Measurements from ENCODE around the gene SH3PXD2A. TPM values are rescaled to one million over a fixed set of nuclear protein-coding genes. Genes with fewer than 3 reads are reported as not detected.

The SH3PXD2A gene
- total RNA-seq, 2 experiments from 2014 or later: 6.9 to 7.0 TPM

DNA sequence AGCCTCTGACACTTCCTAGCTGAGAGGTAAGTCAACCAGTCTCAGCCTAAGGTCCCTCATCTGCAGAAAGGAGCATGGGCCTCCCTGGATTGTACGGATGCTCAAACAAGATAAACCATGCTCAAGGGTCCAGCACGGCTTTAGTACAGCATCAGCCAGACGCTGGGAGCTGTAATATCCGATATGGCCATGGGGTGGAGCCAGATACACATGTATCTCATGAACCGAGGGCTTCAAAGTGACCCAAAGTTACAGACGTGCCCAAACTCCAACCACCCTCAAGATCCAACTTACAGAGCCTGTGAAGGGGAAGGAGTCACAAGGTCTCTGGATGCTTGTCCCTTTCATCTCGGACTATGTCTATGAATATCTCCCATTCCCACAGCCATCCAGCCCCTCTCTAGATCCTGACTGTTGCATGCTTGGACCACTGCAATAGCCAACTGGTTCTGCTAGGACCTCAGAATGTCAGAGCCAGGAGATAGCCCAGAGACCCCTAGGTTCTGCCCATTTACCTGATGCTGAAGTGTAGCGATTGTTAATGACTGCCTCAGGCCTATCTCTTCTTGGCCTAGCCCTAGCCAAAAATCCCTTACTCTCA, 142.4 kb downstream of the SH3PXD2A start:
- Histone ChIP-seq H3K27ac (ENCODE audit: low read depth in 1 of 2, low read length in 2 of 2) (no peak overlapping the region), H3K9me3 (ENCODE audit: control insufficient read depth in 1 of 2, insufficient read depth in 1 of 2, low read length in 2 of 2) (no peaks in the 10 kb centered on the region), H3K4me1 (ENCODE audit: insufficient read depth, low read length) (peaks cover 7% of the 10 kb centered on the region), H3K4me3 (ENCODE audit: low read length) (no peak overlapping the region), H3K27me3 (ENCODE audit: control insufficient read depth in 1 of 2, insufficient read depth in 2 of 2, low read length in 2 of 2) (no peaks in the 10 kb centered on the region), H3K36me3 (ENCODE audit: insufficient read depth, low read length) (no peaks in the 10 kb centered on the region)
- Mint-ChIP-seq H3K27me3 (no peaks in the 10 kb centered on the region), H3K9me3 (no peaks in the 10 kb centered on the region), H3K4me3 (no peak overlapping the region), H3K4me1 (ENCODE audit: low read depth) (no peaks in the 10 kb centered on the region), H3K36me3 (ENCODE audit: low read depth) (no peaks in the 10 kb centered on the region), H3K27ac (no peak overlapping the region)
- DNase-seq (peak; percentile 68 to 87 (median 79)), ATAC-seq (ENCODE audit: poor library complexity) (peak; percentile 94)
- TF ChIP-seq, protein P1, sequence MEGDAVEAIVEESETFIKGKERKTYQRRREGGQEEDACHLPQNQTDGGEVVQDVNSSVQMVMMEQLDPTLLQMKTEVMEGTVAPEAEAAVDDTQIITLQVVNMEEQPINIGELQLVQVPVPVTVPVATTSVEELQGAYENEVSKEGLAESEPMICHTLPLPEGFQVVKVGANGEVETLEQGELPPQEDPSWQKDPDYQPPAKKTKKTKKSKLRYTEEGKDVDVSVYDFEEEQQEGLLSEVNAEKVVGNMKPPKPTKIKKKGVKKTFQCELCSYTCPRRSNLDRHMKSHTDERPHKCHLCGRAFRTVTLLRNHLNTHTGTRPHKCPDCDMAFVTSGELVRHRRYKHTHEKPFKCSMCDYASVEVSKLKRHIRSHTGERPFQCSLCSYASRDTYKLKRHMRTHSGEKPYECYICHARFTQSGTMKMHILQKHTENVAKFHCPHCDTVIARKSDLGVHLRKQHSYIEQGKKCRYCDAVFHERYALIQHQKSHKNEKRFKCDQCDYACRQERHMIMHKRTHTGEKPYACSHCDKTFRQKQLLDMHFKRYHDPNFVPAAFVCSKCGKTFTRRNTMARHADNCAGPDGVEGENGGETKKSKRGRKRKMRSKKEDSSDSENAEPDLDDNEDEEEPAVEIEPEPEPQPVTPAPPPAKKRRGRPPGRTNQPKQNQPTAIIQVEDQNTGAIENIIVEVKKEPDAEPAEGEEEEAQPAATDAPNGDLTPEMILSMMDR (IDR thresholded peaks at IDR 0.05): peak; percentile 88
- ChIA-PET POLR2A (interaction anchor here (0.7 to 1.1 kb wide), 3 partner anchors 52 to 410 kb away, joined by 3 read pairs; no protein-coding TSS in a partner anchor), CTCF (interaction anchor here (0.6 to 2.3 kb wide), 14 partner anchors 9 to 175 kb away, joined by 3 to 10 read pairs (median 6); no protein-coding TSS in a partner anchor)
- intact Hi-C loops (cut with DNase I, micrococcal nuclease): loop anchor here (1.0 to 5.0 kb wide), 3 partner anchors 146 to 494 kb away; no protein-coding TSS in a partner anchor

- Histone ChIP-seq H3K4me1 (ENCODE audit: insufficient read depth, low read length) (peaks cover 7% of the 10 kb centered on the region), H3K36me3 (ENCODE audit: insufficient read depth, low read length) (no peaks in the 10 kb centered on the region), H3K27ac (ENCODE audit: low read depth in 1 of 2, low read length in 2 of 2) (no peak overlapping the region), H3K4me3 (ENCODE audit: low read length) (no peak overlapping the region), H3K27me3 (ENCODE audit: control insufficient read depth in 1 of 2, insufficient read depth in 2 of 2, low read length in 2 of 2) (no peaks in the 10 kb centered on the region), H3K9me3 (ENCODE audit: control insufficient read depth in 1 of 2, insufficient read depth in 1 of 2, low read length in 2 of 2) (no peaks in the 10 kb centered on the region)
- ATAC-seq (ENCODE audit: poor library complexity): no peak
- TF ChIP-seq, protein P1 (IDR thresholded peaks at IDR 0.05): no peak
- no peaks in the 10 kb centered on the region for H3K9me3 Mint-ChIP-seq
- ChIA-PET CTCF (interaction anchor here (0.9 to 2.3 kb wide), 7 partner anchors 16 to 176 kb away, joined by 4 to 10 read pairs (median 9); no protein-coding TSS in a partner anchor), POLR2A (interaction anchor here (0.7 to 1.1 kb wide), 2 partner anchors 53 to 411 kb away, joined by 3 read pairs; no protein-coding TSS in a partner anchor)
- H3K4me3 Mint-ChIP-seq: no peak overlapping the region
- no peaks in the 10 kb centered on the region for H3K4me1 Mint-ChIP-seq (ENCODE audit: low read depth)
- no peaks in the 10 kb centered on the region for H3K36me3 Mint-ChIP-seq (ENCODE audit: low read depth)
- no peak overlapping the region for H3K27ac Mint-ChIP-seq
- intact Hi-C loops (cut with DNase I, micrococcal nuclease): loop anchor here in 1 of 2 experiments (5.0 kb wide), 1 partner anchor 495 kb away; no protein-coding TSS in a partner anchor
- no peaks in the 10 kb centered on the region for H3K27me3 Mint-ChIP-seq
- no peak for DNase-seq
These were observed 143.2 kb downstream of the SH3PXD2A start for GRCh38 chr10:103712146-103712545.

DNA sequence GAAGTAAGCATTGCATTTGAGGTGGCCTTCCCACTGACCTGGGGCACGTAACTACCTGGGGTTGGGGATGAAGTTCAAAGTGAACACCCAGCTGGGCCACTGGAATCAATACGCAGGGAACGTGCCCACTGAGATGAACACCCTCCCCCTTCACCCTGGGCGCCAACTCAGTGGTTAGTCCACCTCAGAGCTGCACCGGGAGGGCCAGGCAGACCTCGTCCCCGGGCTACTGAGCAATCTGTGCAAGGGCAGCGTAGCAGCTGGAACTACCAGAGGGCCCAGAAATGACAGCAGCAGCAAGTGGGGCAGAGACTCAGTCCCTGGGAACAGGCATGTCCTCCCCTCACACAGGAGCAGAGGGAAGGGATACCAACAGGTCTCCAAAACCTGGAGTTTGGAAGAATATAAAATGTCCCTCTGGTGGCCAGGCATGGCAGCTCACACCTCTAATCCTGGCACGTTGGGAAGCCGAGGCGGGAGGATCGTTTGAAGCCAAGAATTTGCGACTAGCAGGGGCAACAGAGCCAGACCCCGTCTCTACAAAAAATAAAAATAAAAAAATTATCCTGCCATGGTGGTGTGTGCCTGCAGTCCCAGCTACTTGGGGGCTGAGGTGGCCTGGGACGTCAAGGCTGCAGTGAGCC, 143.9 kb downstream of the SH3PXD2A start:
- Mint-ChIP-seq H3K27me3 (no peaks in the 10 kb centered on the region), H3K9me3 (no peaks in the 10 kb centered on the region), H3K4me3 (no peak overlapping the region), H3K36me3 (ENCODE audit: low read depth) (no peaks in the 10 kb centered on the region), H3K27ac (no peak overlapping the region), H3K4me1 (ENCODE audit: low read depth) (no peaks in the 10 kb centered on the region)
- intact Hi-C loops (cut with DNase I, micrococcal nuclease): loop anchor here in 1 of 2 experiments (5.0 kb wide), 1 partner anchor 496 kb away; no protein-coding TSS in a partner anchor
- Histone ChIP-seq H3K9me3 (ENCODE audit: control insufficient read depth in 1 of 2, insufficient read depth in 1 of 2, low read length in 2 of 2) (no peaks in the 10 kb centered on the region), H3K4me3 (ENCODE audit: low read length) (no peak overlapping the region), H3K27ac (ENCODE audit: low read depth in 1 of 2, low read length in 2 of 2) (no peak overlapping the region), H3K27me3 (ENCODE audit: control insufficient read depth in 1 of 2, insufficient read depth in 2 of 2, low read length in 2 of 2) (no peaks in the 10 kb centered on the region), H3K36me3 (ENCODE audit: insufficient read depth, low read length) (no peaks in the 10 kb centered on the region), H3K4me1 (ENCODE audit: insufficient read depth, low read length) (peaks cover 7% of the 10 kb centered on the region)
- TF ChIP-seq, protein P1 (IDR thresholded peaks at IDR 0.05): no peak
- CTCF ChIA-PET: interaction anchor here (1.4 to 2.3 kb wide), 3 partner anchors 16 to 176 kb away, joined by 4 to 9 read pairs (median 8); no protein-coding TSS in a partner anchor
- ATAC-seq (ENCODE audit: poor library complexity) (no peak), DNase-seq (no peak)
- POLR2A ChIA-PET: no interaction called here
